GM10847 (cell line): ENCODE data around the gene ATG7.

Experiments used
- POLR2A ChIP-seq: IDR thresholded peaks from 2 replicates; pipeline ENCODE4 v1.6.1; 2011; ENCODE audit not compliant: insufficient read length; ENCODE audit errors: extremely low read depth

The ATG7 gene

GRCh38 chr3:11570251-11570650, 298.1 kb downstream of the ATG7 start:
- no peak for TF ChIP-seq POLR2A

GRCh38 chr3:11570789-11571495, 298.7 kb downstream of the ATG7 start:
- no peak for TF ChIP-seq POLR2A

GRCh38 chr3:11574981-11575669, 302.9 kb downstream of the ATG7 start:
- no peak for TF ChIP-seq POLR2A

- TF ChIP-seq POLR2A, result no peak
These were observed 303.5 kb downstream of the ATG7 start for GRCh38 chr3:11575677-11576076.

GRCh38 chr3:11576453-11576852, 304.3 kb downstream of the ATG7 start:
- TF ChIP-seq POLR2A, result no peak

- no peak for TF ChIP-seq POLR2A
These were observed 306.0 kb downstream of the ATG7 start for GRCh38 chr3:11578169-11578568.

- no peak for TF ChIP-seq POLR2A
These were observed 308.4 kb downstream of the ATG7 start for GRCh38 chr3:11580645-11581044.

GRCh38 chr3:11581237-11582190, 309.3 kb downstream of the ATG7 start:
- TF ChIP-seq POLR2A, result no peak

GRCh38 chr3:11582191-11582968, 310.2 kb downstream of the ATG7 start:
- no peak for TF ChIP-seq POLR2A

GRCh38 chr3:11583235-11583634, 311.0 kb downstream of the ATG7 start:
- no peak for TF ChIP-seq POLR2A

GRCh38 chr3:11583638-11584046, 311.4 kb downstream of the ATG7 start:
- TF ChIP-seq POLR2A, result no peak

GRCh38 chr3:11584570-11584969, 312.4 kb downstream of the ATG7 start:
- TF ChIP-seq POLR2A, result no peak

GRCh38 chr3:11587766-11588165, 315.6 kb downstream of the ATG7 start:
- no peak for TF ChIP-seq POLR2A

GRCh38 chr3:11588338-11588737, 316.1 kb downstream of the ATG7 start:
- TF ChIP-seq POLR2A, result no peak

- TF ChIP-seq POLR2A, result no peak
These were observed 316.6 kb downstream of the ATG7 start for GRCh38 chr3:11588755-11589154.
